ENCODE data around the gene PNPLA6.
"Not testable (repeated sequence)": the region's sequence is repeated elsewhere in the genome, so short reads cannot be mapped to it uniquely, and the experiment has no call there.

Gene PNPLA6

DNA sequence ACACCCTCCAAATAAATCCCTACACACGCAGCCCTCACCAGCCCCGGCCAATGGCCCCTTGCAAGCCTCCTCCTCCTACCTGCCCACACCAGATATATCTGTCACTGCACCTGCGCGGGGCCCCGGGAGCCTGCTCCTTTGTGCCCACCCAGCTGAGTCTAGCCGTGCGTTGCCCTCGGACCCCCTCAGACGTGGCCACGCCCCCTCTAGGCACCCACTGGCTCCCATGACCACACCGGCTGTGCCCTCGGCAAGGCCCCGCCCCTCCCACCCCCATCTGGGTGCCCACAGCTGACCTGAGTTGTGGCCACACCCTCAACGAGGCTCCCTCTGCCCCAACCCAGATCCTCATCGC, 6.3 kb upstream of the PNPLA6 start:
- in situ Hi-C loops (cut with HindIII; ENCODE audit: low pct_unique_long_range_greater_than_20kb, low sequenced_read_pairs), result no loop called here
- TF ChIP-seq JUND (IDR thresholded peaks at IDR 0.05; ENCODE audit: low read depth), result no peak
- DNase-seq (ENCODE audit: low read depth in 1 of 2, low spot score in 1 of 2), result no peak

DNA sequence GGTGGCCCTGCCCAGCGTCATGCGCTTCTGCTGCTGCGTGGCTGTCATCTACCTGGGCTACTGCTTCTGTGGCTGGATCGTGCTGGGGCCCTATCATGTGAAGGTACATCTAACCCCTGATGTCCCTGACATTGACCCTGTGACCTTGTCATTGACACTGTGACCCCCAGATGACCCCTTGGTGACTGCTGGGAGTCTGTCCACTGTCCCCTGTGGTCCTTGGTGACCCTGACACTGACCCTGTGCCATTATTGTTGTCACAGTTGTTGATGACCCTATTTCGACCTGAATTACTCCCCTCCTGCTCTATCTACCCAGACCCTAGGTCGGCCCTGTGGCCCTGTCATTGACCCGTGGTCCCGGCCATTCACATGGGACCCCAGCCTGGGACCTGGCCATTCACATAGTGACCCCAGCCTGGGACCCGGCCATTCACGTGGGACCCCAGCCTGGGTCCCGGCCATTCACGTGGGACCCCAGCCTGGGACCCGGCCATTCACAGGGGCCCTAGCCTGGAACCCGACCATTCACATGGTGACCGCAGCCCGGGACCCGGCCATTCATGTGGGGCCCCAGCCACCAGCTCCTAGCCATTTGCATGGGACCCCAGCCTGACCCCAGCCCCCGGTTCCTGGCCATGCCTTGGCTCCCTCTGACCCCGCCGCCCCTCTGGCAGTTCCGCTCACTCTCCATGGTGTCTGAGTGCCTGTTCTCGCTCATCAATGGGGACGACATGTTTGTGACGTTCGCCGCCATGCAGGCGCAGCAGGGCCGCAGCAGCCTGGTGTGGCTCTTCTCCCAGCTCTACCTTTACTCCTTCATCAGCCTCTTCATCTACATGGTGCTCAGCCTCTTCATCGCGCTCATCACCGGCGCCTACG, 5.7 kb upstream of the PNPLA6 start:
- TF ChIP-seq JUND (IDR thresholded peaks at IDR 0.05; ENCODE audit: low read depth), result no peak
- no peak for DNase-seq (ENCODE audit: low read depth in 1 of 2, low spot score in 1 of 2)
- in situ Hi-C loops (cut with HindIII; ENCODE audit: low pct_unique_long_range_greater_than_20kb, low sequenced_read_pairs), result no loop called here

DNA sequence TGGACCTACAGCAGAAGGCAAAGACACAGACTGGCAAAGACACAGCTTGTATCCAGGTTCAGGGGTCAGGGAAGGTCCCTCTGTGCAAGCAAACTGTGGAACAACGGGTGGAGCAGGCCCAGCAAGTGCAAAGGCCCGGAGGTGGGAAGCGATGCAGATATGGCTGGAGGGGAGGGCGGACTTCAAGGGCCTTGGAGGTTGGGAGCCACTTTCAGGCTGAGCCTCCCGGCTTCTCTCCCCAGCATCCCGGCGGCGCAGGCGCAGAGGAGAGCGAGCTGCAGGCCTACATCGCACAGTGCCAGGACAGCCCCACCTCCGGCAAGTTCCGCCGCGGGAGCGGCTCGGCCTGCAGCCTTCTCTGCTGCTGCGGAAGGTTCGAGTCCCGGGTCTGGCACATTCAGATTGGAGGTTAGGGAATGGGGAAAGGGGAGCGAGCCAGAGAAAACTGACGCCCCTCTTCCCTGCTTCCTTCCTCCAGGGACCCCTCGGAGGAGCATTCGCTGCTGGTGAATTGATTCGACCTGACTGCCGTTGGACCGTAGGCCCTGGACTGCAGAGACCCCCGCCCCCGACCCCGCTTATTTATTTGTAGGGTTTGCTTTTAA, 2.1 kb upstream of the PNPLA6 start:
- no peak for TF ChIP-seq JUND (IDR thresholded peaks at IDR 0.05; ENCODE audit: low read depth)
- peak in 1 of 2 experiments; percentile 42 for DNase-seq (ENCODE audit: low read depth in 1 of 2, low spot score in 1 of 2)
- in situ Hi-C loops (cut with HindIII; ENCODE audit: low pct_unique_long_range_greater_than_20kb, low sequenced_read_pairs), result no loop called here

DNA sequence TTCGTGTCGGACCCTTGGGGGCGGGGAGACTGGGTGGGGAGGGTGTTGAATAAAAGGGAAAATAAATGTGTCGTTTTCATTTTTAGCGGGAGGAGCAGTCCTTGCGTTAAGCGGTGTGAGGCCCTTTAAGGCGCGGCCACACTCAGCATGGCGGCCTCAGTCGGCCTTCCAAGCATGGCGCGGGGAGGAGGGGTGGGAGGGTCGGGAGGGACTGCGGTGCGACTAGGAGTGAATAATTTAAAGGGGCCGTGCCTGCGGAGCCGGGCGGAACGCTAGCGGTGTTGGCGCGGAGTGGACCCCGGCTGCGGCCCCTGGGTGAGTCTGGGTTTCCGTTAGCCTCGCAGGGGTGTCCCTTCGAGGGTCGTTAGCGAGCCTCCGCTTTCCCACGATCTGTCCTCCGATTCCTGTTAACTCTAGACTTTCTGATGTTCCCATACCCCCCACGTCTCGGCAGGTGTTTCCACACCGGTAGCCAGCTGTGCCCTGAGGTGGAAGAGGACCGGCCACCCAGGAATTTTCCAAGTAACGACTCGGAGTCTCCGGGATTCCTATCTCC, 1.5 kb upstream of the PNPLA6 start:
- no peak for TF ChIP-seq JUND (IDR thresholded peaks at IDR 0.05; ENCODE audit: low read depth)
- peak; percentile 79 to 88 for DNase-seq (ENCODE audit: low read depth in 1 of 2, low spot score in 1 of 2)
- in situ Hi-C loops (cut with HindIII; ENCODE audit: low pct_unique_long_range_greater_than_20kb, low sequenced_read_pairs), result no loop called here

DNA sequence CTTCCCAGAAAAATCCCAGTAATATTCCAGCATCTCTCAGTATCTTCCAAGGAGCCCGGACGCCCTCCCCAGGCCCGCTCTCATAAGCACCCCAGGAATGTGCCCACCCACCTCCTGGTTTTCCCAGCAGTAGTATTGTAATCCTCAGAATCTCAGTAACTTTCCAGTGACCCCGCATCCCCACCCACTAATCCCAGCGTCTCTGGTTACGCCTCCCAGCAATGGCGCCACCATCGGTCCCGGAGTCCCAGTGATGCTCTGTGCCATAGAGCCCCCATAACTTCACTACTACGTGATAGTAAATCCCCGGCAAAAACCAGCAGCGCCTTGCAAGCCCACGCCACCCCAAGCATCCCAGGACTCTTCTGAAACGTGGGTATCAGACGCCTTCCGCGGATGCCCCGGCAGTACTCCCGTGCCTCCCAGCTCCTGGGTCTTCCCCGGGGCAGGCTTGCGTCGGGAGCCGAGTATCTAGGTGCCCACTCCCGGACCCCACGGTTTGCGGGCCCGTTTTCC, 928 bp upstream of the PNPLA6 start:
- in situ Hi-C loops (cut with HindIII; ENCODE audit: low pct_unique_long_range_greater_than_20kb, low sequenced_read_pairs), result no loop called here
- peak; percentile 53 to 60 for DNase-seq (ENCODE audit: low read depth in 1 of 2, low spot score in 1 of 2)

DNA sequence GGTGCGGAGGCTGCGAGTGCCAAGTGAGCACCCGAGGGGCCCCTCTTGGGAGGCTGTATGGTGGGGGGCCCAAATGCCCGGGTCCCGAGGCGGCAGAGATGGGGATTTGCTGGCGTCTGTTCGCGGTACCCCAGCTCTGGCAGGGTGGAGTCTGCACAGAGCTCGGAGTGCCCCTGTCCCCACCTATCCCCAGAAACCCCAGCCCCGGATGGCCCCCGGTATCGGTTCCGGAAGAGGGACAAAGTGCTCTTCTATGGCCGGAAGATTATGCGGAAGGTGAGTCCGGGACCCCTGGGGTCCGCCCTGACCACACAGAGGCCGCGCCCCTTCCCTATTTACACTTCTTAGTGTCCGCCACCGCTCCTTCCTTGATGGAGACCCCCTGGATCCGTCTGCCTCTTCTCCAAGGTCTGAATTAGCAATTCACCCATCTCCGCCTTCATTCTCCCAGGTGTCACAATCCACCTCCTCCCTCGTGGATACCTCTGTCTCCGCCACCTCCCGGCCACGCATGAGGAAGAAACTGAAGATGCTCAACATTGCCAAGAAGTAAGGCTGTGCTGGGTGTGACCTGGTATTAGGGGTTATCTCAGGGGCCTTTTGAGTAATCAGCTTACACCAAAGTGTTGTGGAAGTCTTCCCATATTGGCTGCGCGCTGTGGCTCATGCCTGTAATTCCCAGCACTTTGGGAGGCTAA, 630 bp downstream of the PNPLA6 start:
- in situ Hi-C loops (cut with HindIII; ENCODE audit: low pct_unique_long_range_greater_than_20kb, low sequenced_read_pairs), result no loop called here
- no peak for DNase-seq (ENCODE audit: low read depth in 1 of 2, low spot score in 1 of 2)

More for the DNA sequence above, 928 bp upstream of the PNPLA6 start:
- no peak for TF ChIP-seq JUND (IDR thresholded peaks at IDR 0.05; ENCODE audit: low read depth)

DNA sequence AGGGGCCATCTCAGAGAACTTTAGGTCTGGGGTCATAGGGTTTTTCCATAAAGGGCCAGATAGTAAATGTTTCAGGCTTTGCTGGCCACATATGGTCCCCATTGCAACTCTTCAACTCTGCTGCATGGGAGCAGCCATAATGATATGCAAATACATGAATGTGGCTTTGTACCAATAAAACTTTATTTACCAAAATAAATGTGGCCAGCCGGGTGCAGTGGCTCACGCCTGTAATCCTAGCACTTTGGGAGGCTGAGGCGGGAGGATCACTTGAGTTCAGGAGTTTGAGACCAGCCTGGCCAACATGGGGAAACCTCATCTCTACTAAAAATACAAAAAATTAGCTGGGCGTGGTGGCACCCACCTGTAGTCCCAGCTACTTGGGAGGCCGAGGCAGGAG, 3.5 kb downstream of the PNPLA6 start:
- in situ Hi-C loops (cut with HindIII; ENCODE audit: low pct_unique_long_range_greater_than_20kb, low sequenced_read_pairs); DNase-seq (ENCODE audit: low read depth in 1 of 2, low spot score in 1 of 2): not testable (repeated sequence)

More for the DNA sequence above, 630 bp downstream of the PNPLA6 start:
- no peak for TF ChIP-seq JUND (IDR thresholded peaks at IDR 0.05; ENCODE audit: low read depth)

DNA sequence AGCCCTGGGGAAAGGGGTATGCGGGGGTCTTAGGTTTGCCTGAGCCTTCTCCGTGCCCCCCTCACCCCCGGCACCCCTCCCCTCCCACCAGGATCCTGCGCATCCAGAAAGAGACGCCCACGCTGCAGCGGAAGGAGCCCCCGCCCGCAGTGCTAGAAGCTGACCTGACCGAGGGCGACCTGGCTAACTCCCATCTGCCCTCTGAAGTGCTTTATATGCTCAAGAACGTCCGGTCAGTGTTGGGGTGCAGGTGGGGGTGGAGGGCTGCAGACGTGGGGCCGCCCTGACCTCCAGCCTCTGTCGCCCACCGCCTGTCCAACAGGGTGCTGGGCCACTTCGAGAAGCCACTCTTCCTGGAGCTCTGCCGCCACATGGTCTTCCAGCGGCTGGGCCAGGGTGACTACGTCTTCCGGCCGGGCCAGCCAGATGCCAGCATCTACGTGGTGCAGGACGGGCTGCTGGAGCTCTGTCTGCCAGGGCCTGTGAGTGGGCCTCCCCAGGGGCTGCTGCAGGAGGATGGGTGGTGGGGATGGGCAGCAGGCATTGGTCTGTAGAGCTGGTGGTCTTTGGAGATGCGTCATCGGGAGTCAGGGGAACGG, 4.4 kb downstream of the PNPLA6 start:
- in situ Hi-C loops (cut with HindIII; ENCODE audit: low pct_unique_long_range_greater_than_20kb, low sequenced_read_pairs), result no loop called here
- TF ChIP-seq JUND (IDR thresholded peaks at IDR 0.05; ENCODE audit: low read depth), result no peak
- no peak for DNase-seq (ENCODE audit: low read depth in 1 of 2, low spot score in 1 of 2)

DNA sequence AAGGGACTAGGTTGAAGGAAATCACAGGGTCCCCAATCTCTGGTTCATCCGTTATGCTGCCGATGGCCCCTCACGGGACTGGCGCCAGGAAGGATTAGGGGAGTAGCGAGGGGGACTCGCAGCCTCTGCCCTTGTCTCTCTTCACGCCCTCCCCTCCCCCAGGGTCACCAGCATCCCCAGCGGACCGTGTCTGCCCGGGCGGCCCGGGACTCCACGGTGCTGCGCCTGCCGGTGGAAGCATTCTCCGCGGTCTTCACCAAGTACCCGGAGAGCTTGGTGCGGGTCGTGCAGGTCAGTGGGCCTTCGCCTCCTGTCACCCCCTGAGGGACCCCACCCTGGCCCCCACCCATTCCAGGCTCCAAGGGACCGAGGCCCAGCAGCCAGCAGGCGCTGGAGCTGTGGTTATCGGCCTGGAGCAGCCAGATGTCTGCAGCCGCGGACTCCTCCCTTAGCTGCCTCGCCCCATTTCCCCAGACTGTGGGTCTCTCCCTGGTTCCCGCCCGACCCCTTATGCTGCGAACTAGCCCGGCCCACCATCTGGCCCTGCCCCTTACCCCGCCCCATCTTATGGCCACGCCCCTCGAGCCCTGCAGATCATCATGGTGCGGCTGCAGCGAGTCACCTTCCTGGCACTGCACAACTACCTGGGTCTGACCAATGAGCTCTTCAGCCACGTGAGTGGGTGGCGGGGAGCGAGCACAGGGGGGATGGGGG, 5.4 kb downstream of the PNPLA6 start:
- DNase-seq (ENCODE audit: low read depth in 1 of 2, low spot score in 1 of 2), result no peak
- in situ Hi-C loops (cut with HindIII; ENCODE audit: low pct_unique_long_range_greater_than_20kb, low sequenced_read_pairs), result no loop called here
- TF ChIP-seq JUND (IDR thresholded peaks at IDR 0.05; ENCODE audit: low read depth), result no peak

DNA sequence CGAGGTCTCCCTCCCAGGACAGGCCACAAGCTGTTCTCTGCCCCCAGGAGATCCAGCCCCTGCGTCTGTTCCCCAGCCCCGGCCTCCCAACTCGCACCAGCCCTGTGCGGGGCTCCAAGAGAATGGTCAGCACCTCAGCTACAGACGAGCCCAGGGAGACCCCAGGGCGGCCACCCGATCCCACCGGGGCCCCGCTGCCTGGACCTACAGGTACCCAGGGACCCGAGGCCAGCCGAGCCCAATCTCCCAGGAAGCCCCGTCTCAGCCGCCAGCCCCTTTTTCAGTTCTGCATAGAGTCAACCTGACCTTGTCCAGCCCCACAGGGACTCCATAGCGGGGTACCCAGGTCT, 5.9 kb downstream of the PNPLA6 start:
- no peak for DNase-seq (ENCODE audit: low read depth in 1 of 2, low spot score in 1 of 2)
- TF ChIP-seq JUND (IDR thresholded peaks at IDR 0.05; ENCODE audit: low read depth), result no peak
- in situ Hi-C loops (cut with HindIII; ENCODE audit: low pct_unique_long_range_greater_than_20kb, low sequenced_read_pairs), result no loop called here

DNA sequence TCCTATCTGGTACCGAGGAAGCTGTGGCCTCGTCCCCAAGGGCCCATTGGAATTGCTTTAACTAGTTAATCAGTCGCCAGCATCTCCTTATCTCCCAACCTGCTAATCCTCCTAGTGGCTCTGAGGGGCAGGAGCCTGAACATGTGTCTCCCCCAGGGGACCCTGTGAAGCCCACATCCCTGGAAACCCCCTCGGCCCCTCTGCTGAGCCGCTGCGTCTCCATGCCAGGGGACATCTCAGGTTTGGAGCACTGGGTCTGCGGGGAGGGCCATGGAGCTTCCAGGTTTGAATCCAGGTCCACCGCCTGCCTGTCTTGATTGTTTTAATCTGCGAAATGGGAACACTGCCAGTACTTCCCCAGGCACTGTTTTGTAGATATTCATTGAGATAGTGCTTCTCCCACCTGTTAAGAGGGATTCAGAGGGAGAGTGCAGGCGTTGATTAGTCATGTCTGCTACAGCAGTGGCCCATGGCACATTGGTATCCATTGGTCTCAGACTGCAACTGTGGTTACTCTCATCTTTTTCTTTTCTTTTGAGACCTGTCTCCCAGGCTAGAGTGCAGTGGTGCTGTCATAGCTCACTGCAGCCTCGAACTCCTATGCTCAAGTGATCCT, 6.4 kb downstream of the PNPLA6 start:
- DNase-seq (ENCODE audit: low read depth in 1 of 2, low spot score in 1 of 2), result no peak
- in situ Hi-C loops (cut with HindIII; ENCODE audit: low pct_unique_long_range_greater_than_20kb, low sequenced_read_pairs), result no loop called here
- TF ChIP-seq JUND (IDR thresholded peaks at IDR 0.05; ENCODE audit: low read depth), result no peak
